Mesenchymal stem cell (in vitro differentiated cells and primary cell): ENCODE data around the gene MSI1. TPM values are rescaled to one million over a fixed set of nuclear protein-coding genes. Genes with fewer than 3 reads are reported as not detected.

Experiments used
- DNase-seq: peaks from one replicate; pipeline ENCODE4 v3.0.0-alpha.2; 2013
- H2AFZ ChIP-seq: one replicate; pipeline ENCODE4 v1.6.1; 2013; ENCODE audit warnings: low read depth, mild to moderate bottlenecking, control low read depth, inconsistent platforms, low read length, moderate library complexity
- H2AK5ac ChIP-seq: 2 replicates; pipeline ENCODE4 v1.6.1; 2013; ENCODE audit warnings: low read length, moderate library complexity, mild to moderate bottlenecking, inconsistent platforms; ENCODE audit not compliant: severe bottlenecking
- H2BK120ac ChIP-seq: one replicate; pipeline ENCODE4 v1.6.1; 2013; ENCODE audit warnings: low read depth, mild to moderate bottlenecking, inconsistent platforms, low read length, moderate library complexity
- H2BK12ac ChIP-seq, 2 experiments: one replicate each; pipeline ENCODE4 v1.6.1; 2013; ENCODE audit warnings: inconsistent platforms in 2 of 2, low read length in 2 of 2, mild to moderate bottlenecking in 2 of 2, moderate library complexity in 2 of 2, control low read depth in 1 of 2
- H2BK15ac ChIP-seq: one replicate; pipeline ENCODE4 v1.6.1; 2013; ENCODE audit warnings: mild to moderate bottlenecking, low read depth, inconsistent platforms; ENCODE audit not compliant: poor library complexity, severe bottlenecking
- H2BK5ac ChIP-seq: 2 replicates; pipeline ENCODE4 v1.6.1; 2013; ENCODE audit warnings: low read depth, mild to moderate bottlenecking, low read length, control low read depth, inconsistent platforms; ENCODE audit not compliant: poor library complexity, severe bottlenecking
- H3K14ac ChIP-seq, 2 experiments: one replicate each; pipeline ENCODE4 v1.6.1; 2013; ENCODE audit warnings: inconsistent platforms in 2 of 2, low read length in 2 of 2, control low read depth in 1 of 2, mild to moderate bottlenecking in 1 of 2, moderate library complexity in 1 of 2
- H3K18ac ChIP-seq, 2 experiments: one replicate each; pipeline ENCODE4 v1.6.1; 2013; ENCODE audit warnings: inconsistent platforms in 2 of 2, low read length in 2 of 2, control low read depth in 1 of 2, low read depth in 1 of 2, mild to moderate bottlenecking in 1 of 2
- H3K23ac ChIP-seq, 2 experiments: one replicate each; pipeline ENCODE4 v1.6.1; 2013; ENCODE audit warnings: inconsistent platforms in 2 of 2, low read length in 2 of 2, mild to moderate bottlenecking in 2 of 2, moderate library complexity in 2 of 2, control low read depth in 1 of 2
- H3K27ac ChIP-seq: 2 replicates; pipeline ENCODE4 v1.5.1; 2013; ENCODE audit warnings: mild to moderate bottlenecking, moderate library complexity, low read length, control low read depth, inconsistent platforms; ENCODE audit not compliant: poor library complexity, severe bottlenecking
- H3K27me3 ChIP-seq, 2 experiments: 2 replicates each; pipeline versions ENCODE4 v1.6.1 to v1.7.0; 2013; ENCODE audit warnings: low read length in 2 of 2, mild to moderate bottlenecking in 2 of 2, moderate library complexity in 2 of 2, control low read depth in 1 of 2, inconsistent platforms in 1 of 2; ENCODE audit not compliant: control insufficient read depth in 1 of 2, insufficient read depth in 1 of 2
- H3K36me3 ChIP-seq, 2 experiments: 2 replicates each; pipeline versions ENCODE4 v1.6.1 to v1.7.0; 2013; ENCODE audit warnings: low read length in 2 of 2, control low read depth in 1 of 2, inconsistent platforms in 1 of 2, low read depth in 1 of 2, mild to moderate bottlenecking in 1 of 2; ENCODE audit not compliant: insufficient read depth in 2 of 2, control insufficient read depth in 1 of 2
- H3K4ac ChIP-seq, 2 experiments: one replicate each; pipeline ENCODE4 v1.6.1; 2013; ENCODE audit warnings: inconsistent platforms in 2 of 2, low read length in 2 of 2, mild to moderate bottlenecking in 2 of 2, moderate library complexity in 2 of 2, control low read depth in 1 of 2, low read depth in 1 of 2
- H3K4me1 ChIP-seq: 2 replicates; pipeline ENCODE4 v1.6.1; 2013; ENCODE audit warnings: low read depth, low read length, control low read depth; ENCODE audit not compliant: control insufficient read depth, insufficient read depth
- H3K4me2 ChIP-seq: 2 replicates; pipeline ENCODE4 v1.6.1; 2013; ENCODE audit warnings: low read length, mild to moderate bottlenecking, inconsistent platforms; ENCODE audit not compliant: poor library complexity, severe bottlenecking
- H3K4me3 ChIP-seq, 2 experiments: 2 replicates each; pipeline versions ENCODE4 v1.5.1 to v1.7.0; 2013; ENCODE audit warnings: low read length in 2 of 2, mild to moderate bottlenecking in 2 of 2, control low read depth in 1 of 2, low read depth in 1 of 2; ENCODE audit not compliant: insufficient read depth in 1 of 2
- H3K79me1 ChIP-seq: replicated peaks from 2 replicates; pipeline ENCODE4 v1.6.1; 2013; ENCODE audit warnings: mild to moderate bottlenecking, control low read depth, low read length, inconsistent platforms; ENCODE audit not compliant: poor library complexity, severe bottlenecking
- H3K9ac ChIP-seq: 2 replicates; pipeline ENCODE4 v1.7.0; 2013; ENCODE audit warnings: mild to moderate bottlenecking, low read length, moderate library complexity
- H3K9me3 ChIP-seq: 2 replicates; pipeline ENCODE4 v1.7.0; 2013; ENCODE audit warnings: mild to moderate bottlenecking, low read length; ENCODE audit not compliant: control insufficient read depth
- H4K8ac ChIP-seq: one replicate; pipeline ENCODE4 v1.6.1; 2013; ENCODE audit warnings: inconsistent platforms, mild to moderate bottlenecking, low read length, moderate library complexity
- H4K91ac ChIP-seq: one replicate; pipeline ENCODE4 v1.6.1; 2013; ENCODE audit warnings: mild to moderate bottlenecking, low read length, inconsistent platforms
- WGBS: methylation state at CpG from one replicate; pipeline ENCODE4 v1.1.7; 2013; ENCODE audit warnings: mixed read lengths; 5-methylcytosine and 5-hydroxymethylcytosine counted together
- polyA plus RNA-seq, 2 experiments: library from polyadenylated mRNA; stranded (reverse); fragments of 200-250 nt; gene quantifications; one replicate each; pipeline ENCODE4 v1.2.3, GENCODE V29; 2013

The MSI1 gene
- polyA plus RNA-seq (2013, experiment 1 of 2): 0.06 TPM
- polyA plus RNA-seq (2013, experiment 2 of 2): 0.03 TPM

GRCh38 chr12:120368789-120369602 is at the start of gene MSI1:
MSI1 (minus strand) TSS chr12:120369164; CDS start chr12:120369091, 73 bp downstream.
- no peak within 1 kb of the TSS for H2BK12ac ChIP-seq
- peak within 1 kb of the TSS in 1 of 2 experiments; percentile 70 for H3K23ac ChIP-seq
- H3K9me3 ChIP-seq: no peaks in the 10 kb centered on the region
- H2BK15ac ChIP-seq: peak within 1 kb of the TSS; percentile 86
- H4K8ac ChIP-seq: no peak within 1 kb of the TSS
- peaks cover 15% of the 10 kb centered on the region for H3K4me1 ChIP-seq
- H2AK5ac ChIP-seq: no peak within 1 kb of the TSS
- H2BK5ac ChIP-seq: no peak within 1 kb of the TSS
- H2BK120ac ChIP-seq: no peak within 1 kb of the TSS
- peak within 1 kb of the TSS in 1 of 2 experiments; percentile 43 for H3K4me3 ChIP-seq
- H3K27me3 ChIP-seq: peaks cover 70 to 76% of the 10 kb centered on the region in 2 experiments
- no peaks in the 10 kb centered on the region for H3K79me1 ChIP-seq
- no peak within 1 kb of the TSS for H3K27ac ChIP-seq
- no peak within 1 kb of the TSS for H2AFZ ChIP-seq
- peak within 1 kb of the TSS; percentile 79 for H3K4me2 ChIP-seq
- H3K18ac ChIP-seq: no peak within 1 kb of the TSS
- no peaks in the 10 kb centered on the region for H3K36me3 ChIP-seq
- no peak within 1 kb of the TSS for H4K91ac ChIP-seq
- no peak within 1 kb of the TSS for H3K4ac ChIP-seq
- no peak within 1 kb of the TSS for H3K14ac ChIP-seq
- under 1% methylated on average over 55 of the region's 119 CpGs for WGBS
- H3K9ac ChIP-seq: no peak within 1 kb of the TSS
- no peak for DNase-seq

- no peaks in the 10 kb centered on the region for H3K36me3 ChIP-seq
- no peaks in the 10 kb centered on the region for H3K9me3 ChIP-seq
- no peak overlapping the region for H3K4me3 ChIP-seq
- H3K4me2 ChIP-seq: no peak overlapping the region
- H3K27me3 ChIP-seq: peaks cover 0 to 19% of the 10 kb centered on the region in 2 experiments
- H4K8ac ChIP-seq: no peak overlapping the region
- H3K79me1 ChIP-seq: no peaks in the 10 kb centered on the region
- H3K4me1 ChIP-seq: no peaks in the 10 kb centered on the region
- H2AK5ac ChIP-seq: no peak overlapping the region
- H2BK120ac ChIP-seq: no peak overlapping the region
- H4K91ac ChIP-seq: no peak overlapping the region
- no peak overlapping the region for H3K23ac ChIP-seq
- no peak overlapping the region for H3K4ac ChIP-seq
- H3K14ac ChIP-seq: no peak overlapping the region
- no peak overlapping the region for H3K27ac ChIP-seq
- no peak overlapping the region for H3K9ac ChIP-seq
- WGBS: 98% methylated on average over 4 of the region's 4 CpGs
- no peak overlapping the region for H2BK5ac ChIP-seq
- H3K18ac ChIP-seq: no peak overlapping the region
- no peak overlapping the region for H2AFZ ChIP-seq
- no peak overlapping the region for H2BK15ac ChIP-seq
- no peak for DNase-seq
- no peak overlapping the region for H2BK12ac ChIP-seq
Measured at GRCh38 chr12:120417917-120418580, 49.1 kb upstream of the MSI1 start.

- Histone ChIP-seq H3K4me3 (no peak overlapping the region), H3K27me3 (peaks cover 0 to 18% of the 10 kb centered on the region in 2 experiments), H3K14ac (no peak overlapping the region), H3K23ac (no peak overlapping the region), H3K9me3 (no peaks in the 10 kb centered on the region), H3K4me1 (no peaks in the 10 kb centered on the region), H4K8ac (no peak overlapping the region), H3K18ac (no peak overlapping the region), H3K4ac (no peak overlapping the region), H3K9ac (no peak overlapping the region), H3K4me2 (no peak overlapping the region), H2BK12ac (no peak overlapping the region), H3K27ac (no peak overlapping the region), H3K79me1 (no peaks in the 10 kb centered on the region), H2BK120ac (no peak overlapping the region), H2AFZ (no peak overlapping the region), H2AK5ac (no peak overlapping the region), H3K36me3 (no peaks in the 10 kb centered on the region), H2BK5ac (no peak overlapping the region), H2BK15ac (no peak overlapping the region), H4K91ac (no peak overlapping the region)
- WGBS: 88% methylated on average over 6 of the region's 7 CpGs
- no peak for DNase-seq
Measured at GRCh38 chr12:120416490-120417216, 47.7 kb upstream of the MSI1 start.
